Karpas-422 (cell line): ENCODE data around the gene PRLHR. TPM values are rescaled to one million over a fixed set of nuclear protein-coding genes. Genes with fewer than 3 reads are reported as not detected.

Experiments used
- DNase-seq: peaks from one replicate; pipeline ENCODE4 v3.0.0-alpha.2; 2015
- H2AFZ ChIP-seq: fragments of 200-600 bp; sonication (generic); 2 replicates; pipeline ENCODE4 v1.6.1; 2014; ENCODE audit warnings: antibody characterized with exemption, low read length, mixed read lengths
- H3K27ac ChIP-seq: fragments of 200-600 bp; sonication (generic); 2 replicates; pipeline ENCODE4 v1.5.1; 2014; ENCODE audit warnings: mild to moderate bottlenecking, low read length, moderate library complexity
- H3K27me3 ChIP-seq: fragments of 200-600 bp; sonication (generic); 2 replicates; pipeline ENCODE4 v1.6.1; 2014; ENCODE audit warnings: low read length, mixed read lengths
- H3K36me3 ChIP-seq: fragments of 200-600 bp; sonication (generic); 2 replicates; pipeline ENCODE4 v1.6.1; 2014; ENCODE audit warnings: low read length, mixed read lengths; ENCODE audit not compliant: insufficient read depth
- H3K4me1 ChIP-seq: fragments of 200-600 bp; sonication (generic); 2 replicates; pipeline ENCODE4 v1.6.1; 2014; ENCODE audit warnings: mild to moderate bottlenecking, low read length, mixed read lengths
- H3K4me2 ChIP-seq: fragments of 200-600 bp; sonication (generic); 2 replicates; pipeline ENCODE4 v1.6.1; 2014; ENCODE audit warnings: low read length, low read depth, mild to moderate bottlenecking; ENCODE audit not compliant: poor library complexity, severe bottlenecking
- H3K4me3 ChIP-seq: fragments of 200-600 bp; sonication (generic); 2 replicates; pipeline ENCODE4 v1.5.1; 2014; ENCODE audit warnings: mild to moderate bottlenecking, antibody characterized with exemption, low read length, mixed read lengths
- H3K79me2 ChIP-seq: fragments of 200-600 bp; sonication (generic); 2 replicates; pipeline ENCODE4 v1.6.1; 2014; ENCODE audit warnings: mild to moderate bottlenecking, low read length, mixed read lengths
- H3K9ac ChIP-seq: fragments of 200-600 bp; sonication (generic); 2 replicates; pipeline ENCODE4 v1.6.0; 2014; ENCODE audit warnings: low read length
- H3K9me2 ChIP-seq: fragments of 200-600 bp; sonication (generic), shearing (Covaris generic); replicated peaks from 2 replicates; pipeline ENCODE4 v1.6.0; 2014; ENCODE audit warnings: mild to moderate bottlenecking, low read length, moderate library complexity; ENCODE audit not compliant: insufficient read depth
- H3K9me3 ChIP-seq: fragments of 300-700, 200-600 bp; sonication (generic); 2 replicates; pipeline ENCODE4 v1.6.1; 2014; ENCODE audit warnings: low read length, mixed read lengths
- H4K20me1 ChIP-seq: fragments of 200-600 bp; sonication (generic); 2 replicates; pipeline ENCODE4 v1.6.1; 2014; ENCODE audit warnings: mild to moderate bottlenecking, antibody characterized with exemption, low read length, low read depth; ENCODE audit not compliant: insufficient read depth
- total RNA-seq: library from RNA; depleted of rRNA; stranded (reverse); fragments of >200 nt; shearing (Covaris generic); gene quantifications from 2 replicates; pipeline ENCODE4 v1.2.3, GENCODE V29; 2014; ENCODE audit warnings: low replicate concordance

The PRLHR gene
- total RNA-seq, 1 experiment from 2014 or later = not detected

DNA sequence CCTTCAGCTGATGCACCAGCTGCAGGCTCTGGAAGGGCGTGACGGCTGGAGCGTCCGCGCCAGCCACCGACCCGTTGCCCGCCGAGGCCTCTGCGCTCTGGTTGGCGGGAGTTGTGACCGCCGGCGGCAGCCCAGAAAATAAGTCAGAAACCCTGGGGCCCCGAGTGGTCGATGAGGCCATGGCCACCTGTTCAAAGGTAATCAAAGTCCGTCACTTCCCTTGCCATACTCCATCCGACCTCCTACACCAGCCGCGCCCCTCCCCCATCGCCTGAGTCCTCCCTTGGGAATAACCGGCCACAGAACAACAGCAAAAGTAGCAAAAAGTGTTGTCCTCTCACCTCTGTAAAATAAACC is 406 bp downstream of the PRLHR start:
- no peaks in the 10 kb centered on the region for H4K20me1 ChIP-seq
- H3K4me3 ChIP-seq = no peak overlapping the region
- H3K36me3 ChIP-seq = no peaks in the 10 kb centered on the region
- no peak overlapping the region for H3K4me2 ChIP-seq
- H3K9me2 ChIP-seq = no peaks in the 10 kb centered on the region
- no peaks in the 10 kb centered on the region for H3K27me3 ChIP-seq
- H3K9ac ChIP-seq = no peak overlapping the region
- no peak overlapping the region for H3K27ac ChIP-seq
- H3K79me2 ChIP-seq = no peaks in the 10 kb centered on the region
- no peaks in the 10 kb centered on the region for H3K4me1 ChIP-seq
- no peaks in the 10 kb centered on the region for H3K9me3 ChIP-seq
- no peak overlapping the region for H2AFZ ChIP-seq
- DNase-seq = no peak

DNA sequence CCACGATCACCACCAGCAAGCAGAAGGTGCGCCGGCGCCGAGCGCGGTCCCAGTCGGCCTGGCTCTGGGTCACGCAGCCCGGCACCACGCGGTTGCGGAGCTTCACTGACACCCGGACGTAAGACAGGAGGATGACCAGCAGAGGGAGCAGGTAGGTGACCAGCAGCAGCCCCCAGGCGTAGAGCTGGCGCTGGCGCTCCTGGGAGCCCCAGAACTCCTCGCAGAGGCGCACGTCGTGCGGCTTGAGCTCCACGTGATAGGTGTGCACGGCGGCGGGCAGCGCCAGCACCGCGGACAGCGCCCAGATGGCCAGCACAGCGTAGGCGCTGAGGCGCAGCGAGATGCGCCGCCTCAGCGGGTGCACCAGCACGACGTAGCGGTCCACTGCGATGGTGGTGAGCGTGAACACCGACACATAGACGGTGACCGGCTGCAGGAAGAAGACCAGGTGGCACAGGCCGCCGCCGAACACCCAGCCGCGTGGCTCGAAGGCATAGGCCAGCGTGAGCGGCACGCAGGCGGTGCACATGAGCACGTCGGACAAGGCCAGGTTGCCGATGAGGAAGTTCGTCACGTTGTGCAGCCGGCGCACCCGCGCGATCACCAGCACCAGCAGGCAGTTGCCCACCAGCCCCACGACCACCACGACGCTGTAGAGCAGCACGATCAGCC is 920 bp downstream of the PRLHR start:
- Histone ChIP-seq H3K36me3 (no peaks in the 10 kb centered on the region), H3K27ac (no peak overlapping the region), H3K4me1 (no peaks in the 10 kb centered on the region), H3K4me2 (no peak overlapping the region), H3K9ac (no peak overlapping the region), H2AFZ (no peak overlapping the region), H3K9me2 (no peaks in the 10 kb centered on the region), H3K27me3 (no peaks in the 10 kb centered on the region), H3K9me3 (no peaks in the 10 kb centered on the region), H3K79me2 (no peaks in the 10 kb centered on the region), H3K4me3 (no peak overlapping the region), H4K20me1 (no peaks in the 10 kb centered on the region)
- no peak for DNase-seq

DNA sequence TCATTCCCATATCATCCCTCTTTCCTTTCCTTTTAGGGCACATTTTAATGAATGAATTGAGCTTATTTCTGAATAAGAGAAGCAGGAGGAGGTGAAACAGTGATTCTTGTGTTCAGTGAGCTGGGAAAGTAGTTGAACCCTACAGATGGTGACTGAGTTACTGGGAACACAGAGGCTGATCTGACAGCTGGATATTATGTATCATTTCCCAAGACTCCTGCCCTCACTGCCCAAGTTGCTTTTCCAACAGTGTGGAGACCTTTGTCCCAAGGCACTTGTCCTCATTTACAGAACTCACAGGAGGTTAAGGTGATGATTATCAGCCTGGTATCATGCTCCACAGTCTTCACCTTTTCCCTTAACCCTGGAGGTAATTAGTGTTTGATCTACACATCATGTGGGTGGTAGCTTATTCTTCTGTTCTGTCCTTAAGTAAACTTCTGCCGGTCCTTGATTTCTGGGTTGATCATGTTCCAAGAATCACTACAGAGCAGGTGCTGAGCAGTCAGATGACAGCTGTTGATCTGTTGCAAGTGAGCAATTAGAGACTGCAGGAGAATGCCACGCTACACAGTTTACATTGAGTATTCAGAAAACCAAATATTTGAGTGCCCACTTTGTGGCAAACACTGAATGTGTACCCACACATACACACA is 2.6 kb downstream of the PRLHR start:
- Histone ChIP-seq H3K4me2 (no peak overlapping the region), H2AFZ (no peak overlapping the region), H4K20me1 (no peaks in the 10 kb centered on the region), H3K9me3 (no peaks in the 10 kb centered on the region), H3K4me1 (no peaks in the 10 kb centered on the region), H3K27ac (no peak overlapping the region), H3K9ac (no peak overlapping the region), H3K79me2 (no peaks in the 10 kb centered on the region), H3K9me2 (no peaks in the 10 kb centered on the region), H3K36me3 (no peaks in the 10 kb centered on the region), H3K4me3 (no peak overlapping the region), H3K27me3 (no peaks in the 10 kb centered on the region)
- no peak for DNase-seq

DNA sequence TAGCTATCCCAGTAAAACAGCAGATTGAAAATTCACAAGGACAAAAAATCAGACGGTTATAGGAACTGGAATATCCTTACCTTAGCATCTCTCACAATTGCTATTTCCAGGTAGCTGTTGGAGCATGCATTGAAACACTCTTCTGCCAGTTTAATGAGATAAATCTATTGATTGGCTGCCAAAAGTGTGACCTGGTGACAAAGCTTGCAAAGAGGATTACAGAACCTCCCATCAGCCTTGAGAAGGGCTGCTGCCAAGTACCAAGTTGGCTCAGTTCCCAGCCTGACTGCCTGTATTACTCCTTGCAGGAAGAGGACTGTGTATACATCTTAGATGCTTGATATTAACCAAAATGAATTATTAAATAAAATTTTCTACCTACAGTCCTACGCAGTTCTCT is 5.1 kb downstream of the PRLHR start:
- no peak for DNase-seq
- Histone ChIP-seq H4K20me1 (no peaks in the 10 kb centered on the region), H3K4me1 (no peaks in the 10 kb centered on the region), H3K36me3 (no peaks in the 10 kb centered on the region), H3K27ac (no peak overlapping the region), H3K4me3 (no peak overlapping the region), H3K27me3 (no peaks in the 10 kb centered on the region), H3K9me3 (no peaks in the 10 kb centered on the region), H3K79me2 (no peaks in the 10 kb centered on the region), H3K4me2 (no peak overlapping the region), H3K9ac (no peak overlapping the region), H3K9me2 (no peaks in the 10 kb centered on the region), H2AFZ (no peak overlapping the region)

DNA sequence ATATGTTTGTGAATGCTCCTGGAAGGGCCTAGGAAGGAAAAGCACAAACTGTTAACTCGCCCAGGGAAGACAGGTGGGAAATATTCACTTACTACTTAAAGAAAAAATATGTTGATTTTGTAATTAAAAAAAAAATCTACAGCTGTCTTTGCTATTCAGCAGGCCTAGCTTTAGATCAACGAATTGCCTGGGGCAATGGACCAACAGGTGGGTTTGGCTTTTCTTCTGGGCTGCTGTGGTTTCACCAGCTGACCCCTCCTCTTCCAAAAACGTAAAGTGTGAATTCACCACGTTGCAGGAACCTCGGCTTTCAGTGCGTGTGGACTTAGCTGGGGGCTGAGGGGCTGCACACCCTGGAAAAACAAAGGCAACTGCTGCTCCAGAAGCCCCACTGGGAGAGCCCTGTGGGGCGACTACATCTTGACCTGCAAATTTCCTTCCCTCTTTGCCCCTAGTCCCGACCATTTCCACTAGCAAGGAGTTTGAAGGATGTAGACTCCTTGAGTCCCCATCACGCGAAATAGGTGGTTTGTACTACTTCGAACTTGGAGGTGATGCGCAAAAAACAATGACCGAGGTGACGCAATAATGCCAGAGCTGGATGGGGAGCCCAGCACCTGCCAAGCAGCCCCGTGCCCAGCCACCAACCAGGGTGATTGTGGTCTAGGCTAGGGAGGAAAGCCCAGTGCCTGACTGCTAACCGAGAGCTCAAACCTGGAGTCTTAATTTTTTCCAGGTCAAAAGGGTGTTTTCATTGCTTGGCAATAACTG is 7.4 kb downstream of the PRLHR start:
- Histone ChIP-seq H3K4me1 (no peaks in the 10 kb centered on the region), H3K4me3 (no peak overlapping the region), H2AFZ (no peak overlapping the region), H3K9me3 (no peaks in the 10 kb centered on the region), H3K36me3 (no peaks in the 10 kb centered on the region), H3K9ac (no peak overlapping the region), H3K4me2 (no peak overlapping the region), H3K79me2 (no peaks in the 10 kb centered on the region), H3K27ac (no peak overlapping the region), H4K20me1 (no peaks in the 10 kb centered on the region), H3K9me2 (no peaks in the 10 kb centered on the region), H3K27me3 (no peaks in the 10 kb centered on the region)
- no peak for DNase-seq

DNA sequence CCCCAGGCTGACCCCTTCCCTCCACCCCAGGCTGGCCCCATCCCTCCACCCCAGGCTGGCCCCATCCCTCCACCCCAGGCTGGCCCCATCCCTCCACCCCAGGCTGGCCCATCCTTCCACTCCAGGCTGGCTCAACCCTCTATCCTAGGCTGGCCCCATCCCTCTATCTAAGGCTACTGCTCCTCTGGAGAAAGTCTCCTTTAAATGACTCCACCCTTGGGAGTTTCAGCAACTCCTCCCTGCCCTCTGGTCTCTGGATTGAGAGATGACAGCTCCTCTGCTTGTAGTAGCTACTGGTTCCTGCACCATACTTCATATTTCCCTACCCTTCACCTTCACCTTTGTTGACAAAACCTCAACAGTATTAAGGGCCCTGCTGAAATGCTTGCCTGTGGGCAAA is 8.5 kb downstream of the PRLHR start:
- Histone ChIP-seq H3K9me2 (no peaks in the 10 kb centered on the region), H3K4me2 (no peak overlapping the region), H3K79me2 (no peaks in the 10 kb centered on the region), H4K20me1 (no peaks in the 10 kb centered on the region), H3K27ac (no peak overlapping the region), H3K9me3 (no peaks in the 10 kb centered on the region), H3K27me3 (no peaks in the 10 kb centered on the region), H3K36me3 (no peaks in the 10 kb centered on the region), H2AFZ (no peak overlapping the region), H3K4me3 (no peak overlapping the region), H3K4me1 (no peaks in the 10 kb centered on the region), H3K9ac (no peak overlapping the region)
- no peak for DNase-seq

DNA sequence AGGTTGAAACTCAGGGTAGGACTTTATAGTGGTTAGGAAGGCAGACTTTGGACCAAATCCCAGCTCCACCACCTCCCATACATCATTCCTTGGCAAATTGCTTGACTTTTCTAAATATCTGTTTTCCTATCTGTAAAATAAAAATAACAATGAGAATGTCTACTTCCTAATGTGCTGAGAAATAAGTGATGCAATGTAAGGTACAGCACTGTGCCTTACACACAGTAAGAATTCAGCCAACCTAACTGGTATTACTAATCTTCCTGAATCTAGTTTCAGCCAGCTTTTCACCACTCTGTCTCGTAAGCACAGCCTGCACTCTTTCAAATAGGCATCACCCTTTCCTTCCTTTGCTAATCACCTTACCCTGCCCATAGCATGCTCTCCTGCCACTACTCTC is 9.7 kb downstream of the PRLHR start:
- no peaks in the 10 kb centered on the region for H3K27me3 ChIP-seq
- H3K4me1 ChIP-seq = no peaks in the 10 kb centered on the region
- H4K20me1 ChIP-seq = no peaks in the 10 kb centered on the region
- H3K27ac ChIP-seq = no peak overlapping the region
- no peaks in the 10 kb centered on the region for H3K79me2 ChIP-seq
- no peak for DNase-seq
- H3K9me2 ChIP-seq = no peaks in the 10 kb centered on the region
- no peak overlapping the region for H3K4me2 ChIP-seq
- H3K36me3 ChIP-seq = no peaks in the 10 kb centered on the region
- H3K9me3 ChIP-seq = no peaks in the 10 kb centered on the region
- H3K9ac ChIP-seq = no peak overlapping the region
- no peak overlapping the region for H2AFZ ChIP-seq
- no peak overlapping the region for H3K4me3 ChIP-seq

DNA sequence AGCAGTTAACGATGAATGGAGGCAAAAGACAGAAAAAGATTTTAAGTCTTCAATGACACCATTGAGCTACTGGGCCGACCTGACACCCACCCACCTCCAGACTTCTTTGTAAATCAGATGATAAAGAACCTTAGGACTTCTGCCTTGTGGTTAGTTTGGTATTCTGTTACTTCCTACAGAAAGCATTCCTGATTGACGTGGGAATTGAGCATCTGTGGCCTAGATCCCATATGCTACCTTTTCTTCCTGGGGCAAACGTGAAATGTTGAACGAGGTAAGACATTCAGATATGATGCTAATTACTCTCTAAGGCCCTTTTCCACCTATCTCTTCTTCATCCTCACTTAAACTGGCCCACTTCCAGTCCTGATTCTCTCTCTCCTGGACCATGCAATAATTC is 10.2 kb downstream of the PRLHR start:
- DNase-seq = no peak
- Histone ChIP-seq H3K4me1 (no peaks in the 10 kb centered on the region), H3K27me3 (no peaks in the 10 kb centered on the region), H3K9ac (no peak overlapping the region), H3K4me2 (no peak overlapping the region), H3K27ac (no peak overlapping the region), H3K9me3 (no peaks in the 10 kb centered on the region), H3K4me3 (no peak overlapping the region), H3K36me3 (no peaks in the 10 kb centered on the region), H3K9me2 (no peaks in the 10 kb centered on the region), H2AFZ (no peak overlapping the region), H3K79me2 (no peaks in the 10 kb centered on the region), H4K20me1 (no peaks in the 10 kb centered on the region)
